RCC 7860 (cell line): Measurements from ENCODE around the gene LYZL1.
"Not testable (repeated sequence)": the region's sequence is repeated elsewhere in the genome, so short reads cannot be mapped to it uniquely, and the experiment has no call there.

Source experiments
- DNase-seq: peaks from one replicate; pipeline ENCODE4 v3.0.0-alpha.2; 2015; ENCODE audit warnings: low spot score
- FAIRE-seq: peaks from 2 replicates; lab custom pipeline; 2012; peaks lifted over from hg19 to GRCh38; lab: Jason Lieb, UNC

The LYZL1 gene

GRCh38 chr10:29304264-29304994, 15.6 kb downstream of the LYZL1 start:
- FAIRE-seq (peak; percentile 78), DNase-seq (peak; percentile 56)

DNA sequence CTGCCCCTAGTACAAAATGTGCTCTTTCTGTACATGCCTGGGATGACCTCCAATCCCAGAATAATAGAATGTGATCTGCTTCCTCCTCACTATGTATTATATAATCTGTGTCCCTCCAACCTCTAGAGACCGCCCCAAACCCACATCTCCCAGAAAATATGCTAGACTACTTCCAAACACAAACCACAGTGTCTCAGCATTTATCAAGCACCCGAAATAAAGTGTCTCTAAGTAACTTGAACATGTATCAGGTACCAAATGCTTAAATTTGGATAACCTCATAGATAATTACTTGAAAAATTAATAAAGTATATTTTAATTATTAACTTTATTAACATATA, 16.1 kb downstream of the LYZL1 start:
- no peak for FAIRE-seq
- DNase-seq: no peak

DNA sequence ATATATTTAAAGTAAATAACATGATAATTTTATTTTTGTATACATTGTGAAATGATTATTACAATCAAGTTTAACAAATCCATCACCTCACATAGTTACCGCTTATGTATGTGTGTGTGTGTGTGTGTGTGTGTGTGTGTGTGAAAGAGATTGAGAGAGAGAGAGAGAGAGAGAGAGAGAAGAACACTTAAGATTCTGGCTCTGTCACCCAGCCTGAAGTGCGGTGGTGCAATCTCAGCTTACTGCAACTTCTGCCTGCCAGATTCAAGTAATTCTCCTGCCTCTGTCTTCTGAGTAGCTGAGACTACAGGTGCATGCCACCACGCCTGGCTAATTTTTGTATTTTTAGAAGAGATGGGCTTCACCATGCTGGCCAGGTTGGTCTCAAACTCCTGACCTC, 17.8 kb downstream of the LYZL1 start:
- FAIRE-seq (no peak), DNase-seq (no peak)

- DNase-seq, FAIRE-seq: not testable (repeated sequence)
Measured at GRCh38 chr10:29308142-29308541, 19.3 kb downstream of the LYZL1 start.

DNA sequence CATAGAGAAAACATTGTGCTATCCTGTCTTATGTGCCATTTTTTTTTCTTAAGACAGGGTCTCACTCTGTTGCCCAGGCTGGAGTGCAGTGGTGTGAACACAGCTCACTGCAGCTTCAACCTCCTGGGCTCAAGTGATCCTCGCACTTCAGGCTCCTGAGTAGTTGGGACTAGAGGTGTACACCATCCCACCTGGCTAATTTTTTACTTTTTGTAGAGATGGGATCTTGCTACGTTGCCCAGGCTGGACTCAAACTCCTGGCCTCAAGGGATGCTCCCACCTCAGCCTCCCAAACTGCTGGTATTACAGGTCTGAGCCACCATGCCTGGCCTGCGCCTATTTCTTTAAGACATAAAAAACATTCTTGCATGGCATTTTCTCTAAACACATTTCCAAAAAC, 20.6 kb downstream of the LYZL1 start:
- DNase-seq (no peak), FAIRE-seq (no peak)

- not testable (repeated sequence) for DNase-seq, FAIRE-seq
Measured at GRCh38 chr10:29310463-29310862, 21.6 kb downstream of the LYZL1 start.

DNA sequence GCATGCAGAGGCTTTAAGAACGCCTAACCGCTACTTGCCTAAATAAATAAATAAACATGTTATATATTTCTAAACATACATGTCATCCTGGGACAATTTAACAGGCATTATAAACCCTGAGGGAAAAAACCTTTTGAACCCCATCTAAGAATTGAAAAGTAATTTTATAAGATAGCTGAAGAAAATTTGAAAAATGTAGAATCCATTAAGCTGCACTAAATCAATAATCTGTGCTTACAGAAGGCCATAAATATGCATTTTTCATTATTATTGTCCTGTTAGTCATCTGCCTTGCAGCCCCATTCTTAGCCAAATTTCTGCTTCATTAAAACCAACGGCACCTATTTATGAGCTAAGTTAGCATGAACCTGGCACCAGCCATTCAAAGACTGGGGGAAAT, 24.2 kb downstream of the LYZL1 start:
- FAIRE-seq: no peak
- no peak for DNase-seq

DNA sequence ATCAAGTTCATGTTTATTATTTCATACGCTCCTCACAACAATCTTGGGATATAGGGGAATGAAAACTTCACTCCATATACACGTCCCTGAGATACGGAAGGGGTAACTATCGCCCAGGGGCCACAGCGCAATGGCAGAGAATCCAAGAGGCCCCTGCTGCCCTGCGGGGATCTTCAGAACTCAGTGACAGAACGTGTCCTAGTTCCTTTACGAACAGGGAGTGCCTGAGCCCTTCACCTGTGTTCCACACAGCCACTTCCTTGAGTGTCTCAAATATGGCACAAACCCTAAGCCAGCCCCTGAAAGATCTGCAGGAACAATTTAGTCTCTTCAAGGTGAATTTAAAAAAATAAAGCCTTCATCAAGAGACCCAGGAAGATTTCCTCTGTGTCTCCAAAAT, 25.9 kb downstream of the LYZL1 start:
- FAIRE-seq: no peak
- DNase-seq: peak; percentile 1

- DNase-seq (no peak), FAIRE-seq (no peak)
Measured at GRCh38 chr10:29315814-29316213, 26.9 kb downstream of the LYZL1 start.

- peak; percentile 30 for FAIRE-seq
- DNase-seq: no peak
Measured at GRCh38 chr10:29316308-29317026, 27.6 kb downstream of the LYZL1 start.

DNA sequence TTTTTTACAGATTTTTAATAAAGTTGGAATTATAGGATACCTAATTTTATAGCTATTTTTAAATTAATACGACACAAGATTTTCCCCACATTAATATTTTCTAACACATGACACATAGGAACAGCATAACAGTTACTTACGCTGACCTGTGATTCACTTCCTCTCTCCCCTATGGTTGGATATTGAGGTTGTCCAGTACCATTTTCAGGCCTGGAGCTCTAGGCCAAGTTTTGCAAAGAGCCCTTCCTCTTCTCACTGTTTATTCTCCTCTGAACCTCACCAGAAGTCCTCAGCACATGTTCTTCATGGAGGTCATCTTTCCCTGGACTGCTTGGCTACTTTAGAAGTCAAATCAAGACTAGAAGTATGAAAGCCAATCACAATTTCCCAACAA, 28.2 kb downstream of the LYZL1 start:
- DNase-seq (no peak), FAIRE-seq (no peak)

DNA sequence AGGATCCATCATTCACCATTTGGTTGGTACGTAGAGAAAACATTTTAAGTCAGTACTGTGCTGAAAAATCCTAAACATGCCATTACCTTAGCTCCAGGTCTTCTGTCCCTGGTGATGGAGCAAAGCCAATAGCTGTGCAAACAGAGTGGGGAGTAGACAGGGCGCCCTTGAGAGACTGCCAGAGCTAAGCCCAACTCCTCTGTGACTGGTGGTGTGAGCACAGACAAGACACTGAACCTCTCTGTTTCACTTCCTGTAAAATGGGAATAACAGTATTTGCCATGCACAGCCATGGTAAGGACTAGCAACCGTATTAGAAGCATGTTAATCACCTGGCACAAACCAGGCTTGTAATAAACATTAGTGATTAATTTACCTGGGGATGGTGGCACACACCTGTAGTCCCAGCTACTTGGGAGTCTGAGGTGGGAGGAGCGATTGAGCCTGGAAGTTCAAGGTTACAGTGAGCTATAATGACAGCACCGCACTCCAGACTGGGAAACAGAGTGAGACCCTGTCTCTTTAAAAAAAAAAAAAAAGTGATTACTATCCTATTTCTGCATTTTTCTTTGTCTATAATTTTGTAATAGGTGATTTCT, 28.7 kb downstream of the LYZL1 start:
- FAIRE-seq: no peak
- no peak for DNase-seq

DNA sequence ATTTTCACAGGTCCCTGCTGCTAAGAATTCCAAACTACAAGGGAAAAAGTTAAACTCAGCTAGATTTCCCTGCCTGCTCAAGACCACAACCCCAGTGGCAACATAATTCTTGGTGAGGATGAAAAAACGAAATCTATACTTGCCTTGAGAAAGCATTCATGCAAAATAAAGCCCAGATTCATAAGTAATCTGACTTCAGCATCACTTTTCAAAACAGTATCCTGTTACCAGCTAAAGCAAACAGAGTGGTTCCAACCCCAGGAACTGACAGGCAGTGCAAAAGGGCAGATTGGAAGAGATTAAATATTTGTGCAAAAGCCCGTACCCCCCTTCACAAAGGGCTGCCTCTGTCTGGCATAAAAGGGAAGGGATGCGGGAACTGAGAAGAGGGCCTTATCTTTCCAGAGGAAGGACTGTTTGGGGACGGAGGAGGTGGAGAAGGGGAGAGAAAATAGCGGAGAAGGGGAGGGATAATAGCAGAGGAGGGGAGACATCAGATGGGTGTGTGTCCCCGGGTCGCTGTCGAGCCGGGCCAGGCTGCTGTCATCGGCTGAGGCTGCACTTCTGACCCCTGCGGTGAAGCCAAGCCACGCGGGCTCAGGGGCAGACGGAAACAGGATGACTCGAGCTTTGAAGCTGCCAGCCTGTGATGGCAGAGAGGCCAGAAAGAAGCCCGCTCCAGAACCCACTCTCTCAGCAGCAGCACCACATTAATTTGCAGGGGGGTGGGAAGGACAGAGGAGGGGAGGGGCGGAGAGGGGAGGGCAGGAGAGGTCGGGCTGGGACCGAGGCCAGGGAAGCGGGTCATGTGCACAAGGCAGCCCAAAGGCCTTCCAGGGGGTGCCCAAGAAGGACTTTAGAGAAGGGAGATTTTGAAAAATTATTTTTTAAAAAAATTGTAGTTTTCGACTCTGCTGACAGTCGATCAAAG, 29.5 kb downstream of the LYZL1 start:
- FAIRE-seq: peak; percentile 89

GRCh38 chr10:29319205-29319781, 30.4 kb downstream of the LYZL1 start:
- no peak for FAIRE-seq
- no peak for DNase-seq

More for the DNA sequence above, 29.5 kb downstream of the LYZL1 start:
- peak; percentile 67 for DNase-seq

DNA sequence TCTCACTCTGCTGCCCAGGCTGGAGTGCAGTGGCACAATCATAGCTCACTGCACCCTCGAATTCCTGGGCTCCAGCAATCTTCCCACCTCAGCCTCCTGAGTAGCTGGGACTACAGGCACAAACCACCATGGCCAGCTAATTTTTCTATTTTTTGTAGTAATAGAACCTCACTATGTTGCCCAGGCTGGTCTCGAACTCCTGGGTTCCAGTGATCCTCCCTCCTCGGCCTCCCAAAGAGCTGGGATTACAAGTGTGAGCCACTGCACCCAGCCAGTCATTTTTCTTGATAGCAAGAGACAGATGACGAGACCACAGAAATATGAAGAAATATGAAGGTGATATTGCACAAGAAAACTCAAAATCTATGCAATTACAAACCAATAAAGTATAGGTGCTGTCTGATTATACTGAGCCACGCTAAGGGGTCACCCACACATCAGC, 31.8 kb downstream of the LYZL1 start:
- DNase-seq, FAIRE-seq: not testable (repeated sequence)

DNA sequence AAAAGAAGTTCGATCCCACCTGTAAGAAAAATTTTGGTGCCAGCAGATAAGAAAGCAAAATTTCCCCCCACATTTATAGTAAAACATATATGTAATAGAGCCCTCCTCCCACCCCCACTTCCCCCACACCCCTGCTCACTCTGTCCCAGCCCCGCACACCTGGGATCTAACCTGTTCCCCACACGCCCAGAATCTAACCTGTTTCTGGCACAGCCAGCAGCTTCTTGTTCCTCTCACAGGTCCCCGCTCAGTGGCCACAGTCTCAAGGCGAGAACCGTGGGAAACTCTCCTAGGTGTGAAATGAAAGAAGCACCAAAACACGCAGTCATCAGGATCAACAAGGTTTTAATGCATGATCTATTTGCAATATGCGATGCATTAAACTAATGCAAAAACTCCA, 32.8 kb downstream of the LYZL1 start:
- DNase-seq: no peak
- no peak for FAIRE-seq

GRCh38 chr10:29322918-29323317, 34.0 kb downstream of the LYZL1 start:
- DNase-seq: no peak
- no peak for FAIRE-seq

DNA sequence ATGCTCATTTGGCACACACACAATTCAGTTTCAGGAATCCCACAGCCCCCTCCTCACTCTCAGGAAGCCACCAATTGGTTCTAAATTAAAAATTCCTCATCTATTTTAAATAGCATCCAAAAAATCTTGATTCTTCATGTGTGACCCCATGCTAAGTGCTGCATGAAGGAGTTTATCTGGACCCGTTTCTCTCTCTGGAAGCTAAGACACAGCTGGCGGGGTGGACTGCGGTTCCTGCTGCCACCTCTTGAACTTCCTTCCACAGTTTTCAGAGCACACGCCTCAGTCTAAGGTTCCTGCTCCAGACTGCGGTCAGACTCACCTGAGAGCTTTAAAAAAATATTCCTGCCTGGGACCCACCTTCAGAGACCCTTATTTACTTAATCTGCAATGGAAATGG, 34.5 kb downstream of the LYZL1 start:
- no peak for FAIRE-seq
- DNase-seq: no peak

DNA sequence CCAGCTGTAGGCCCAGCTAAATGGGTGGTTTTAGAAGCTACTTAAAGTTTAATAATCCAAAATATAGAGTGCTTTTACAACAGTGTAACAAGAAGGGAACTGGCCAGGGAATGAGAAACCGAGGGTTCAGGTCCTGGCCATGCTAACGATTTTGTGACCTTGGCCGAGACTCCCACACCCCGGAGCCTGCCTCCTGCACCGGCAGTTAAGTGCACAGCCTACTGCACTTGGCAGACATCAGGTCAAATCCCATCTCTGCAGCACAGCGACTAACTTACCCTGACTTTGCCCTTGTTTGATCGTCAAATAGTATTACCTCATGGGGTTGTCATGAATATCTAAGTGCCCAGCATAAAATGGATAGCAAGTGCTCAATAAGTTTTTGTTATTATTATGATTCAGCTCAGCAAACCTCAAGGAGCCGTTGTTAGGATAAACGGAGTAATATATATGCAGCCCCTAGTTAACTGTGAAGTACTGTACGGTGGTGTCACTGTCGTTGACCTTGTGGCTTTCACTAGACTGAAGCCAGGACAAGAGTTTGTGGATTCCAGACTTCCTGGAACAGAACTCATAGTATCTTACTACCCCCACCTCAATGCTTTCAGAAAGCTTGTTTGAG, 35.5 kb downstream of the LYZL1 start:
- DNase-seq (peak; percentile 56), FAIRE-seq (no peak)

DNA sequence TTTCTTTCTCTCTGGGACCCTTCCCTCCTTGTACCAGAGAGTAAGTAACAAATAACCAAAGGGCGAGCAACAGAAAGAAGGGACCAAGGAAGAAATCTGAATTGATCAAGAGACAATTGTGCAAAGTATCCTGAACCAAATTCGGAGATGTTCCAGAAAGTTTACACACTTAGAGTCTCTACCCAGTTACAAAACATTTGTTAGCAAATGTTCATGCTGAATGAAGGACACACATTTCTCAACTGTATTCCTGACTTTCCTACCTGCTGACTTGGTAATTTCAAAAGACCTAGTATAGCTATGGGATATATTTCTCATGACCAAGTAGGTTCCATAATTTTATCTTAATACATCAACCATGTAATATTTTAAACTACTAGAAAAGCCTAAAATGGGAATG, 37.4 kb downstream of the LYZL1 start:
- FAIRE-seq: no peak
- no peak for DNase-seq
